Measurements from ENCODE around the gene C1orf116.
A peak's percentile ranks its signal among the peaks of the same experiment; 100 is the strongest.

The C1orf116 gene

DNA sequence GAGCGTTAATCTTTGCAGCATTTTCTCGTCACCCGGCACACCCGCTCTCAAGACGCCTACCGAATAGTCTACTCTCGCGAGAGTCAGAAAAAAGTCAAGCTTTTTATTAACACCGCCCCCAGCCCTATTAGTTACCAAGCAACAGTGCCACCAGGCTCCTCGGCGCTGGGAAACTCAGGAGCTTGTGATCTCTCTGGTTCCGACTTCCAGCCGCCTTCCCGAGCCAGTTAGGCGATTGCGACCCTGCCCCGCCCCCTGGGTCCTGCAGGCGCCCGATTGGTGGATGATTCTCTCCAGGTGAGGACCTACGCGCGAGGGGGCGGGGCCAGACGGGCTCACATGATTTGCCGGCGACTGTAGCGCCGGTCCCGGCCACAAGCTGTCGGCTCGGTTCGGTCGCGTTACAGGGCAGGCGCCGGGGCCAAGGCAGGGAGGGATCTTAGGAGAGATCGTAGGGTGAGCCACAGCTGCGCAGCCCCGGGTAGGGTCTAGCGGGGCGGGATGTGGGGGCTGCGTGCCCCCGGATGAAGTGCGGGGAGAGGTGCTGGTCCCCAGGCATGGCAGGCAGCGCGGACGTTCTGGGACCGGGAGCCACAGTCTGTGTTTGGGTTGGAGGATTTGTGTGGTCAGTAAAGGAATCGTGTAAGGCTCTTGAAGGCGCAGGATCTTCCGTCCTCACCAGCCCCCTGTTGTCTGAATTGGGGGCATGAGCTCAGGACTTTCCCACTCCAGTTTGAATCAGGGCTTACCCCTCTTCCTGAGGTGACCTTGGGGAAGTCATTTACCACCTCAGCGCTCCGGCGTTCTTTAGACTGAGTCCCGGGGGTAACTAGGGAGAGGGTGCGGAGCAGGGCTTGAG is 20.6 kb upstream of the C1orf116 start, which contains the start of gene PFKFB2 (continued):
- TF ChIP-seq ZNF449 (tag by site-specific recombination; IDR thresholded peaks at IDR 0.05), result no peak
- TF ChIP-seq, protein P1, sequence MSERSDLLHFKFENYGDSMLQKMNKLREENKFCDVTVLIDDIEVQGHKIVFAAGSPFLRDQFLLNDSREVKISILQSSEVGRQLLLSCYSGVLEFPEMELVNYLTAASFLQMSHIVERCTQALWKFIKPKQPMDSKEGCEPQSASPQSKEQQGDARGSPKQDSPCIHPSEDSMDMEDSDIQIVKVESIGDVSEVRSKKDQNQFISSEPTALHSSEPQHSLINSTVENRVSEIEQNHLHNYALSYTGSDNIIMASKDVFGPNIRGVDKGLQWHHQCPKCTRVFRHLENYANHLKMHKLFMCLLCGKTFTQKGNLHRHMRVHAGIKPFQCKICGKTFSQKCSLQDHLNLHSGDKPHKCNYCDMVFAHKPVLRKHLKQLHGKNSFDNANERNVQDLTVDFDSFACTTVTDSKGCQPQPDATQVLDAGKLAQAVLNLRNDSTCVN (tag by site-specific recombination; optimal IDR thresholded peaks at IDR 0.05), result peak; percentile 57
- TF ChIP-seq PRDM4 (tag by site-specific recombination; IDR thresholded peaks at IDR 0.05), result no peak; the same call in 1 of the 2 replicates
- no peak for TF ChIP-seq ZNF585B (tag by site-specific recombination; IDR thresholded peaks at IDR 0.05)
- TF ChIP-seq, protein P2, sequence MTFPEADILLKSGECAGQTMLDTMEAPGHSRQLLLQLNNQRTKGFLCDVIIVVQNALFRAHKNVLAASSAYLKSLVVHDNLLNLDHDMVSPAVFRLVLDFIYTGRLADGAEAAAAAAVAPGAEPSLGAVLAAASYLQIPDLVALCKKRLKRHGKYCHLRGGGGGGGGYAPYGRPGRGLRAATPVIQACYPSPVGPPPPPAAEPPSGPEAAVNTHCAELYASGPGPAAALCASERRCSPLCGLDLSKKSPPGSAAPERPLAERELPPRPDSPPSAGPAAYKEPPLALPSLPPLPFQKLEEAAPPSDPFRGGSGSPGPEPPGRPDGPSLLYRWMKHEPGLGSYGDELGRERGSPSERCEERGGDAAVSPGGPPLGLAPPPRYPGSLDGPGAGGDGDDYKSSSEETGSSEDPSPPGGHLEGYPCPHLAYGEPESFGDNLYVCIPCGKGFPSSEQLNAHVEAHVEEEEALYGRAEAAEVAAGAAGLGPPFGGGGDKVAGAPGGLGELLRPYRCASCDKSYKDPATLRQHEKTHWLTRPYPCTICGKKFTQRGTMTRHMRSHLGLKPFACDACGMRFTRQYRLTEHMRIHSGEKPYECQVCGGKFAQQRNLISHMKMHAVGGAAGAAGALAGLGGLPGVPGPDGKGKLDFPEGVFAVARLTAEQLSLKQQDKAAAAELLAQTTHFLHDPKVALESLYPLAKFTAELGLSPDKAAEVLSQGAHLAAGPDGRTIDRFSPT (tag by site-specific recombination; IDR thresholded peaks at IDR 0.05), result peak; percentile 76; the same call in 1 of the 2 replicates
- TF ChIP-seq ZNF518A (tag by site-specific recombination; conservative IDR thresholded peaks at IDR 0.05; ENCODE audit: low read depth), result no peak
- no peak for TF ChIP-seq ZNF157 (tag by site-specific recombination; IDR thresholded peaks at IDR 0.05)
- TF ChIP-seq ZNF544 (tag by site-specific recombination; IDR thresholded peaks at IDR 0.05), result no peak
- TF ChIP-seq, protein P3, sequence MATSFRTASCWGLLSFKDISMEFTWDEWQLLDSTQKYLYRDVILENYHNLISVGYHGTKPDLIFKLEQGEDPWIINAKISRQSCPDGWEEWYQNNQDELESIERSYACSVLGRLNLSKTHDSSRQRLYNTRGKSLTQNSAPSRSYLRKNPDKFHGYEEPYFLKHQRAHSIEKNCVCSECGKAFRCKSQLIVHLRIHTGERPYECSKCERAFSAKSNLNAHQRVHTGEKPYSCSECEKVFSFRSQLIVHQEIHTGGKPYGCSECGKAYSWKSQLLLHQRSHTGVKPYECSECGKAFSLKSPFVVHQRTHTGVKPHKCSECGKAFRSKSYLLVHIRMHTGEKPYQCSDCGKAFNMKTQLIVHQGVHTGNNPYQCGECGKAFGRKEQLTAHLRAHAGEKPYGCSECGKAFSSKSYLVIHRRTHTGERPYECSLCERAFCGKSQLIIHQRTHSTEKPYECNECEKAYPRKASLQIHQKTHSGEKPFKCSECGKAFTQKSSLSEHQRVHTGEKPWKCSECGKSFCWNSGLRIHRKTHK (tag by site-specific recombination; IDR thresholded peaks at IDR 0.05), result no peak
- peak; percentile 21; the same call in 1 of the 2 replicates for TF ChIP-seq ZXDB (tag by site-specific recombination; IDR thresholded peaks at IDR 0.05)
- TF ChIP-seq, protein P4, sequence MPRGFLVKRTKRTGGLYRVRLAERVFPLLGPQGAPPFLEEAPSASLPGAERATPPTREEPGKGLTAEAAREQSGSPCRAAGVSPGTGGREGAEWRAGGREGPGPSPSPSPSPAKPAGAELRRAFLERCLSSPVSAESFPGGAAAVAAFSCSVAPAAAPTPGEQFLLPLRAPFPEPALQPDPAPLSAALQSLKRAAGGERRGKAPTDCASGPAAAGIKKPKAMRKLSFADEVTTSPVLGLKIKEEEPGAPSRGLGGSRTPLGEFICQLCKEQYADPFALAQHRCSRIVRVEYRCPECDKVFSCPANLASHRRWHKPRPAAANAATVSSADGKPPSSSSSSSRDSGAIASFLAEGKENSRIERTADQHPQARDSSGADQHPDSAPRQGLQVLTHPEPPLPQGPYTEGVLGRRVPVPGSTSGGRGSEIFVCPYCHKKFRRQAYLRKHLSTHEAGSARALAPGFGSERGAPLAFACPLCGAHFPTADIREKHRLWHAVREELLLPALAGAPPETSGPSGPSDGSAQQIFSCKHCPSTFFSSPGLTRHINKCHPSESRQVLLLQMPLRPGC (tag by site-specific recombination; IDR thresholded peaks at IDR 0.05), result no peak
- TF ChIP-seq SCRT1 (tag by site-specific recombination; IDR thresholded peaks at IDR 0.05; ENCODE audit: borderline replicate concordance), result no peak
- peak; percentile 66 for TF ChIP-seq ZNF629 (tag by site-specific recombination; IDR thresholded peaks at IDR 0.05)
- TF ChIP-seq ZNF221 (tag by site-specific recombination; IDR thresholded peaks at IDR 0.05; ENCODE audit: borderline replicate concordance), result no peak
- peak; percentile 23; the same call in 1 of the 2 replicates for TF ChIP-seq KLF8 (tag by site-specific recombination; IDR thresholded peaks at IDR 0.05)
- TF ChIP-seq ZNF302 (tag by site-specific recombination; IDR thresholded peaks at IDR 0.05; ENCODE audit: low read depth), result no peak
- peak; percentile 84; the same call in 1 of the 2 replicates for TF ChIP-seq ZEB2 (tag by site-specific recombination; IDR thresholded peaks at IDR 0.05)
- TF ChIP-seq ZBTB7A (tag by site-specific recombination; IDR thresholded peaks at IDR 0.05; ENCODE audit: low read depth), result no peak
- TF ChIP-seq ZNF133 (tag by site-specific recombination; IDR thresholded peaks at IDR 0.05), result no peak
- TF ChIP-seq ZNF214 (tag by site-specific recombination; IDR thresholded peaks at IDR 0.05; ENCODE audit: borderline replicate concordance), result no peak
- TF ChIP-seq ZNF660 (tag by site-specific recombination; IDR thresholded peaks at IDR 0.05), result no peak
- no peak for TF ChIP-seq ZNF776 (tag by site-specific recombination; IDR thresholded peaks at IDR 0.05; ENCODE audit: borderline replicate concordance)

Measured in HEK293 (cell line).